ENCODE measurements around the gene CARD11.

DNA sequence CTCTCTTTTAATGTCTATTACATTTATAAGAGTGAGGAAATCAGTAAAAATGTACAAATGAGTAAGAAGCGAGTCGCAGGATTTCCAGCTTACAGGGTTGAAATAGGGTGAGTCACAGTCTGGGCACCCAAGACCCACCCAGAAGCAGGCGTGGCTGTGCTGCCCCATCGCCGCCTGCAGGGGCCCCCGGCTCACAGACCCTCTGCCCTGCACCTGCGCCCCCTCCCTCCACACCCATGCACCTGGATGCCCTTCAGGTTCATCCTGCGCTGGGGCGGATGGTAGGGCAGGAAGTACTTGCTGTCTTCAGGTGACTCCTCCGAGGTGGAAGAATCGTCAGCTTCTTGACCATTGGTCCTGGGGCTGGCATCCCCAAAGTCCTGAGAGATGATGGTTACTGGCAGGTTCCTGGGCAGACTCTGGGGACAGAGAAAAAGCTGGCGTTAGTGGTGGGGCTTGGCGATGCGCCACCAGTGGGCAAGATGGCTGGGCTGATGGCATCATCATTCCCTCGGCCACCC is 109.4 kb downstream of the CARD11 start:
- TF ChIP-seq, protein P1, sequence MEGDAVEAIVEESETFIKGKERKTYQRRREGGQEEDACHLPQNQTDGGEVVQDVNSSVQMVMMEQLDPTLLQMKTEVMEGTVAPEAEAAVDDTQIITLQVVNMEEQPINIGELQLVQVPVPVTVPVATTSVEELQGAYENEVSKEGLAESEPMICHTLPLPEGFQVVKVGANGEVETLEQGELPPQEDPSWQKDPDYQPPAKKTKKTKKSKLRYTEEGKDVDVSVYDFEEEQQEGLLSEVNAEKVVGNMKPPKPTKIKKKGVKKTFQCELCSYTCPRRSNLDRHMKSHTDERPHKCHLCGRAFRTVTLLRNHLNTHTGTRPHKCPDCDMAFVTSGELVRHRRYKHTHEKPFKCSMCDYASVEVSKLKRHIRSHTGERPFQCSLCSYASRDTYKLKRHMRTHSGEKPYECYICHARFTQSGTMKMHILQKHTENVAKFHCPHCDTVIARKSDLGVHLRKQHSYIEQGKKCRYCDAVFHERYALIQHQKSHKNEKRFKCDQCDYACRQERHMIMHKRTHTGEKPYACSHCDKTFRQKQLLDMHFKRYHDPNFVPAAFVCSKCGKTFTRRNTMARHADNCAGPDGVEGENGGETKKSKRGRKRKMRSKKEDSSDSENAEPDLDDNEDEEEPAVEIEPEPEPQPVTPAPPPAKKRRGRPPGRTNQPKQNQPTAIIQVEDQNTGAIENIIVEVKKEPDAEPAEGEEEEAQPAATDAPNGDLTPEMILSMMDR (IDR thresholded peaks at IDR 0.05; ENCODE audit: low read depth, low read length) = no peak
- TF ChIP-seq POLR2A (IDR thresholded peaks at IDR 0.05; ENCODE audit: extremely low read depth, insufficient read length) = no peak
- TF ChIP-seq, protein P2, sequence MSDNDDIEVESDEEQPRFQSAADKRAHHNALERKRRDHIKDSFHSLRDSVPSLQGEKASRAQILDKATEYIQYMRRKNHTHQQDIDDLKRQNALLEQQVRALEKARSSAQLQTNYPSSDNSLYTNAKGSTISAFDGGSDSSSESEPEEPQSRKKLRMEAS (IDR thresholded peaks at IDR 0.05; ENCODE audit: low read depth, low read length) = no peak
